Neural progenitor cell (in vitro differentiated cells): ENCODE measurements around the gene WNT3A. TPM values are rescaled to one million over a fixed set of nuclear protein-coding genes. Genes with fewer than 3 reads are reported as not detected.

Experiments used
- DNase-seq: peaks from one replicate; pipeline ENCODE4 v3.0.0-alpha.2; 2016; ENCODE audit warnings: low spot score
- H2AFZ ChIP-seq: fragments of 200-600 bp; sonication (generic); replicated peaks from 2 replicates; pipeline ENCODE4 v1.6.1; 2016; ENCODE audit warnings: antibody characterized with exemption
- H3F3A ChIP-seq: fragments of 200-600 bp; sonication (generic); 2 replicates; pipeline ENCODE4 v1.6.1; 2016; ENCODE audit warnings: antibody characterized with exemption, low read depth
- H3K27ac ChIP-seq: fragments of 200-600 bp; sonication (generic); 2 replicates; pipeline ENCODE4 v1.5.1; 2016; ENCODE audit warnings: mild to moderate bottlenecking
- H3K27me3 ChIP-seq: fragments of 200-600 bp; sonication (generic); 2 replicates; pipeline ENCODE4 v1.6.1; 2016; ENCODE audit warnings: mild to moderate bottlenecking, moderate library complexity
- H3K36me3 ChIP-seq: fragments of 200-600 bp; sonication (generic); 2 replicates; pipeline ENCODE4 v1.5.1; 2016
- H3K4me1 ChIP-seq: fragments of 200-600 bp; sonication (generic); 2 replicates; pipeline ENCODE4 v1.6.1; 2016; ENCODE audit warnings: mixed run types
- H3K4me2 ChIP-seq: fragments of 200-600 bp; sonication (generic); 2 replicates; pipeline ENCODE4 v1.6.1; 2016
- H3K4me3 ChIP-seq: fragments of 200-600 bp; sonication (generic); 2 replicates; pipeline ENCODE4 v1.5.1; 2016
- H3K79me2 ChIP-seq: fragments of 200-600 bp; sonication (generic); 2 replicates; pipeline ENCODE4 v1.6.1; 2016; ENCODE audit warnings: low read depth
- H3K9ac ChIP-seq: fragments of 200-600 bp; sonication (generic); 2 replicates; pipeline ENCODE4 v1.6.1; 2016
- H3K9me3 ChIP-seq: fragments of 200-600 bp; sonication (generic); 2 replicates; pipeline ENCODE4 v1.5.1; 2016; ENCODE audit warnings: low read depth
- H4K20me1 ChIP-seq: fragments of 200-600 bp; sonication (generic); 2 replicates; pipeline ENCODE4 v1.6.1; 2016; ENCODE audit warnings: low read depth
- H3K27ac Mint-ChIP-seq: 3 replicates; pipeline ENCODE4 v1.8.0; 2021; ENCODE audit warnings: mixed read lengths
- H3K27me3 Mint-ChIP-seq: 2 replicates; pipeline ENCODE4 v1.8.0; 2022; ENCODE audit warnings: low read depth, mild to moderate bottlenecking, inconsistent platforms, moderate library complexity, mixed read lengths; ENCODE audit not compliant: insufficient read depth
- H3K36me3 Mint-ChIP-seq: 3 replicates; pipeline ENCODE4 v1.8.0; 2021; ENCODE audit warnings: mixed read lengths
- H3K4me1 Mint-ChIP-seq: 3 replicates; pipeline ENCODE4 v1.8.0; 2021; ENCODE audit warnings: mixed read lengths
- H3K4me3 Mint-ChIP-seq: 3 replicates; pipeline ENCODE4 v1.8.0; 2021; ENCODE audit warnings: mild to moderate bottlenecking, moderate library complexity, mixed read lengths
- H3K9me3 Mint-ChIP-seq: 3 replicates; pipeline ENCODE4 v1.8.0; 2020; ENCODE audit warnings: mixed read lengths
- EZH2 ChIP-seq: fragments of 200-600 bp; sonication (generic); IDR thresholded peaks from 2 replicates; pipeline ENCODE4 v1.6.1; 2017; ENCODE audit warnings: antibody characterized with exemption, mild to moderate bottlenecking, moderate library complexity
- EZH2phosphoT487 ChIP-seq: fragments of 200-600 bp; sonication (generic); IDR thresholded peaks from 2 replicates; pipeline ENCODE4 v1.6.1; 2017; ENCODE audit warnings: antibody characterized with exemption
- total RNA-seq: library from RNA; depleted of rRNA; stranded (reverse); fragments of >200 nt; gene quantifications from 2 replicates; pipeline ENCODE4 v1.2.3, GENCODE V29; 2015; ENCODE audit warnings: low replicate concordance
- TF ChIP-seq, protein P1 (sequence below): fragments of 200-600 bp; sonication (generic); IDR thresholded peaks from 2 replicates; pipeline ENCODE4 v1.5.1; 2017; ENCODE audit warnings: antibody characterized with exemption, mild to moderate bottlenecking

WNT3A gene
- total RNA-seq, 1 donor from 2014 or later: not detected

DNA sequence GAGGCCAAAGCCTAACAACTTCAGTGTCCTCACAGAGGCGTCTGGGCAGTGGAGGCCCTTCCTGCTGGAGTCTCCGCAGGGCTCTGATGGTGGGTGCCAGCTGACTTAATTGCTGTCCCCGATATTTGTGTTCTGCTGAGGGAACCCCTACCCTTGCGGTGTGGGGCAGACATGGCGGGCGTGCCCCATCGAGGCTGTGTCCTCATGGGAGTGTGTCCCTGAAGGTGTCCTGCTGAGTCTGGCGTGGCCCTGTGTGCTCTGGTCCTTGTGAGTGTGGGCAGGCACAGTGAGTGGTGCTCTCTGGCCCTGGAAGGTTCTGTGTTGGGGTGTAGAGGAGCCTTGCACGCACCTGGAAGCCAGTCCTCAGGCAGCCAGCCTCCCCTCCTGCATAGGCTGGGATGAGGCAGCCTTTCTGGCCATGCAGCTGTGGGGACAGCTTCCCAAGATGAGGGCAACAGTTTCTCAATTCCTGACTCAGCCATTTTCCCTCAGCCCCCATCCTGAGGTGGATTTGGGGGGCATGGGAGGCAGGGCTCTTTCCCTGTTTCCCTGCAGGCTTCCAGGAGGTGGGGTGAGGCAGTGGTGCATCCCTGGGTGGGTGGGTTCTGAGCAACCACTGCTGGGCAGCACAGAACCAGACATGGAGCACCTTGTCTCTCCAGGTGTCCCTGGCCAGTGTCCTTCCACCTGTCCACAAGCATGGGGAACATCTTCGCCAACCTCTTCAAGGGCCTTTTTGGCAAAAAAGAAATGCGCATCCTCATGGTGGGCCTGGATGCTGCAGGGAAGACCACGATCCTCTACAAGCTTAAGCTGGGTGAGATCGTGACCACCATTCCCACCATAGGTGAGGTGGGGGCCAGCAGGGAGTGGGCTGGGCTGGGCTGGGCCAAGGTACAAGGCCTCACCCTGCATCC lies 89.9 kb downstream of the WNT3A start:
- H3K27me3 ChIP-seq: no peaks in the 10 kb centered on the region
- peaks cover 8% of the 10 kb centered on the region for H3K27me3 Mint-ChIP-seq
- H3K79me2 ChIP-seq: peaks cover 61% of the 10 kb centered on the region
- no peak overlapping the region for H2AFZ ChIP-seq
- no peaks in the 10 kb centered on the region for H3K4me1 ChIP-seq
- peaks cover 59% of the 10 kb centered on the region for H4K20me1 ChIP-seq
- TF ChIP-seq, protein P1, sequence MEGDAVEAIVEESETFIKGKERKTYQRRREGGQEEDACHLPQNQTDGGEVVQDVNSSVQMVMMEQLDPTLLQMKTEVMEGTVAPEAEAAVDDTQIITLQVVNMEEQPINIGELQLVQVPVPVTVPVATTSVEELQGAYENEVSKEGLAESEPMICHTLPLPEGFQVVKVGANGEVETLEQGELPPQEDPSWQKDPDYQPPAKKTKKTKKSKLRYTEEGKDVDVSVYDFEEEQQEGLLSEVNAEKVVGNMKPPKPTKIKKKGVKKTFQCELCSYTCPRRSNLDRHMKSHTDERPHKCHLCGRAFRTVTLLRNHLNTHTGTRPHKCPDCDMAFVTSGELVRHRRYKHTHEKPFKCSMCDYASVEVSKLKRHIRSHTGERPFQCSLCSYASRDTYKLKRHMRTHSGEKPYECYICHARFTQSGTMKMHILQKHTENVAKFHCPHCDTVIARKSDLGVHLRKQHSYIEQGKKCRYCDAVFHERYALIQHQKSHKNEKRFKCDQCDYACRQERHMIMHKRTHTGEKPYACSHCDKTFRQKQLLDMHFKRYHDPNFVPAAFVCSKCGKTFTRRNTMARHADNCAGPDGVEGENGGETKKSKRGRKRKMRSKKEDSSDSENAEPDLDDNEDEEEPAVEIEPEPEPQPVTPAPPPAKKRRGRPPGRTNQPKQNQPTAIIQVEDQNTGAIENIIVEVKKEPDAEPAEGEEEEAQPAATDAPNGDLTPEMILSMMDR: no peak
- TF ChIP-seq EZH2: no peak
- TF ChIP-seq EZH2phosphoT487: no peak
- peaks cover 12% of the 10 kb centered on the region for H3K4me1 Mint-ChIP-seq
- H3K9me3 Mint-ChIP-seq: peaks cover 34% of the 10 kb centered on the region
- H3K27ac Mint-ChIP-seq: no peak overlapping the region
- H3K4me3 ChIP-seq: no peak overlapping the region
- no peaks in the 10 kb centered on the region for H3K9me3 ChIP-seq
- H3K36me3 Mint-ChIP-seq: peaks cover 60% of the 10 kb centered on the region
- no peak overlapping the region for H3K4me2 ChIP-seq
- no peak overlapping the region for H3K27ac ChIP-seq
- peaks cover 7% of the 10 kb centered on the region for H3F3A ChIP-seq
- no peak overlapping the region for H3K4me3 Mint-ChIP-seq
- DNase-seq: no peak
- no peak overlapping the region for H3K9ac ChIP-seq
- H3K36me3 ChIP-seq: no peaks in the 10 kb centered on the region

DNA sequence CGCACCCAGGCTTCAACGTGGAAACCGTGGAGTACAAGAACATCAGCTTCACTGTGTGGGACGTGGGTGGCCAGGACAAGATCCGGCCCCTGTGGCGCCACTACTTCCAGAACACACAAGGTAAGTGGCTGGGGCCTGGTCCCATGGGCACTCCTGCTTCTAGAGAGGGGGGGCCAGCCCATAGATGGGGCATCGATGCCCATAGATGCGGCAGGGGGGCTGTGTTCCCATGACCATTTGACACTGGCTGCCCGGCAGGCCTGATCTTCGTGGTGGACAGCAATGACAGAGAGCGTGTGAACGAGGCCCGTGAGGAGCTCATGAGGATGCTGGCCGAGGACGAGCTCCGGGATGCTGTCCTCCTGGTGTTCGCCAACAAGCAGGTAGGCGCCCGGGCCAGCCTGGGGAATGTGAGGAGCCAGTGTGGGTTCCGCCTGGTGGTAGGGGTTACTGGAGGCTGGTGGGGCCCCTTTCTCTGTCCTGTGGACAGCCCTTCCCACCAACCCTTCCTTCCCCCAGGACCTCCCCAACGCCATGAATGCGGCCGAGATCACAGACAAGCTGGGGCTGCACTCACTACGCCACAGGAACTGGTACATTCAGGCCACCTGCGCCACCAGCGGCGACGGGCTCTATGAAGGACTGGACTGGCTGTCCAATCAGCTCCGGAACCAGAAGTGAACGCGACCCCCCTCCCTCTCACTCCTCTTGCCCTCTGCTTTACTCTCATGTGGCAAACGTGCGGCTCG lies 90.7 kb downstream of the WNT3A start:
- Histone ChIP-seq H3K27ac (no peak overlapping the region), H3K4me1 (peaks cover 3% of the 10 kb centered on the region), H3K9ac (no peak overlapping the region), H3K36me3 (no peaks in the 10 kb centered on the region), H3F3A (peaks cover 7% of the 10 kb centered on the region), H3K79me2 (peaks cover 61% of the 10 kb centered on the region), H2AFZ (no peak overlapping the region), H3K4me2 (no peak overlapping the region), H3K4me3 (no peak overlapping the region), H3K9me3 (no peaks in the 10 kb centered on the region), H3K27me3 (no peaks in the 10 kb centered on the region), H4K20me1 (peaks cover 55% of the 10 kb centered on the region)
- Mint-ChIP-seq H3K27me3 (peaks cover 3% of the 10 kb centered on the region), H3K4me1 (peaks cover 12% of the 10 kb centered on the region), H3K27ac (no peak overlapping the region), H3K9me3 (peaks cover 26% of the 10 kb centered on the region), H3K36me3 (peaks cover 52% of the 10 kb centered on the region), H3K4me3 (no peak overlapping the region)
- DNase-seq: no peak
- no peak for TF ChIP-seq EZH2phosphoT487
- TF ChIP-seq, protein P1: no peak

DNA sequence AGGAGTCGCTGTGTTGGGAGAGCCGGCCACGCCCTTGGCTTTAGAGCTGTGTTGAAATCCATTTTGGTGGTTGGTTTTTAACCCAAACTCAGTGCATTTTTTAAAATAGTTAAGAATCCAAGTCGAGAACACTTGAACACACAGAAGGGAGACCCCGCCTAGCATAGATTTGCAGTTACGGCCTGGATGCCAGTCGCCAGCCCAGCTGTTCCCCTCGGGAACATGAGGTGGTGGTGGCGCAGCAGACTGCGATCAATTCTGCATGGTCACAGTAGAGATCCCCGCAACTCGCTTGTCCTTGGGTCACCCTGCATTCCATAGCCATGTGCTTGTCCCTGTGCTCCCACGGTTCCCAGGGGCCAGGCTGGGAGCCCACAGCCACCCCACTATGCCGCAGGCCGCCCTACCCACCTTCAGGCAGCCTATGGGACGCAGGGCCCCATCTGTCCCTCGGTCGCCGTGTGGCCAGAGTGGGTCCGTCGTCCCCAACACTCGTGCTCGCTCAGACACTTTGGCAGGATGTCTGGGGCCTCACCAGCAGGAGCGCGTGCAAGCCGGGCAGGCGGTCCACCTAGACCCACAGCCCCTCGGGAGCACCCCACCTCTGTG lies 91.6 kb downstream of the WNT3A start:
- peaks cover 48% of the 10 kb centered on the region for H3K36me3 Mint-ChIP-seq
- Histone ChIP-seq H3K9me3 (no peaks in the 10 kb centered on the region), H3K36me3 (no peaks in the 10 kb centered on the region), H3K4me3 (no peak overlapping the region), H3K27ac (no peak overlapping the region), H3K79me2 (peaks cover 55% of the 10 kb centered on the region), H3K4me1 (peaks cover 3% of the 10 kb centered on the region), H4K20me1 (peaks cover 52% of the 10 kb centered on the region), H3K4me2 (no peak overlapping the region), H3K27me3 (no peaks in the 10 kb centered on the region), H3K9ac (no peak overlapping the region), H2AFZ (no peak overlapping the region), H3F3A (peaks cover 7% of the 10 kb centered on the region)
- no peak overlapping the region for H3K4me3 Mint-ChIP-seq
- peaks cover 23% of the 10 kb centered on the region for H3K9me3 Mint-ChIP-seq
- TF ChIP-seq EZH2: no peak
- TF ChIP-seq, protein P1: no peak
- no peak for TF ChIP-seq EZH2phosphoT487
- DNase-seq: no peak
- peak overlapping the region; percentile 25 for H3K27ac Mint-ChIP-seq
- H3K27me3 Mint-ChIP-seq: peaks cover 3% of the 10 kb centered on the region
- H3K4me1 Mint-ChIP-seq: peaks cover 14% of the 10 kb centered on the region
